ENCODE results near the gene IL1RAPL1. TPM values are rescaled to one million over a fixed set of nuclear protein-coding genes. Genes with fewer than 3 reads are reported as not detected.

The IL1RAPL1 gene
- total and polyA plus RNA-seq, 2 experiments from 2014 or later, result 0.18 to 0.49 TPM

GRCh38 chrX:28981952-28982351, 394.7 kb downstream of the IL1RAPL1 start:
- H2AFZ ChIP-seq, result no peak overlapping the region
- H3K27ac ChIP-seq (ENCODE audit: low read depth), result no peak overlapping the region
- no peak overlapping the region for H3K4me3 ChIP-seq
- H3F3A ChIP-seq (replicated peaks; ENCODE audit: low read depth), result no peaks in the 10 kb centered on the region
- Mint-ChIP-seq H3K4me3 (no peak overlapping the region), H3K9me3 (no peaks in the 10 kb centered on the region), H3K4me1 (peaks cover 5% of the 10 kb centered on the region; the same call in 1 of the 3 replicates), H3K27me3 (ENCODE audit: insufficient read depth, low read depth, poor library complexity) (no peaks in the 10 kb centered on the region), H3K36me3 (ENCODE audit: low read depth) (no peaks in the 10 kb centered on the region), H3K27ac (no peak overlapping the region)
- H3K36me3 ChIP-seq (ENCODE audit: insufficient read depth), result no peaks in the 10 kb centered on the region
- DNase-seq (ENCODE audit: low spot score) (no peak), ATAC-seq (no peak)
- no peak overlapping the region for H3K4me2 ChIP-seq
- no peaks in the 10 kb centered on the region for H4K20me1 ChIP-seq (replicated peaks; ENCODE audit: insufficient read depth)
- H3K79me2 ChIP-seq (replicated peaks; ENCODE audit: insufficient read depth), result no peaks in the 10 kb centered on the region
- no peaks in the 10 kb centered on the region for H3K4me1 ChIP-seq (ENCODE audit: insufficient read depth)
- no peaks in the 10 kb centered on the region for H3K27me3 ChIP-seq (ENCODE audit: insufficient read depth)
- H3K9me2 ChIP-seq (ENCODE audit: insufficient read depth), result no peaks in the 10 kb centered on the region
- TF ChIP-seq JUNB (IDR thresholded peaks at IDR 0.05; ENCODE audit: unreplicated experiment), result no peak
- TF ChIP-seq ETS1 (IDR thresholded peaks at IDR 0.05), result no peak
- TF ChIP-seq ZNF462 (CRISPR knock-in tag; IDR thresholded peaks at IDR 0.05), result no peak
- no peak for TF ChIP-seq NANOG (IDR thresholded peaks at IDR 0.05; ENCODE audit: borderline replicate concordance)

- Histone ChIP-seq H3K9me2 (ENCODE audit: insufficient read depth) (no peaks in the 10 kb centered on the region), H3K36me3 (ENCODE audit: insufficient read depth) (no peaks in the 10 kb centered on the region), H3K27ac (ENCODE audit: low read depth) (no peak overlapping the region), H2AFZ (no peak overlapping the region), H4K20me1 (replicated peaks; ENCODE audit: insufficient read depth) (no peaks in the 10 kb centered on the region), H3K79me2 (replicated peaks; ENCODE audit: insufficient read depth) (no peaks in the 10 kb centered on the region), H3K4me1 (ENCODE audit: insufficient read depth) (no peaks in the 10 kb centered on the region), H3K27me3 (ENCODE audit: insufficient read depth) (no peaks in the 10 kb centered on the region), H3K4me3 (no peak overlapping the region), H3K4me2 (no peak overlapping the region), H3F3A (replicated peaks; ENCODE audit: low read depth) (no peaks in the 10 kb centered on the region)
- H3K4me3 Mint-ChIP-seq, result no peak overlapping the region
- no peaks in the 10 kb centered on the region for H3K9me3 Mint-ChIP-seq
- no peaks in the 10 kb centered on the region for H3K27me3 Mint-ChIP-seq (ENCODE audit: insufficient read depth, low read depth, poor library complexity)
- no peak for DNase-seq (ENCODE audit: low spot score)
- ATAC-seq, result no peak
- H3K4me1 Mint-ChIP-seq, result no peaks in the 10 kb centered on the region
- no peaks in the 10 kb centered on the region for H3K36me3 Mint-ChIP-seq (ENCODE audit: low read depth)
- H3K27ac Mint-ChIP-seq, result no peak overlapping the region
- TF ChIP-seq EZH2phosphoT487 (IDR thresholded peaks at IDR 0.05; ENCODE audit: unreplicated experiment) (no peak), POLR2AphosphoS5 (IDR thresholded peaks at IDR 0.05; ENCODE audit: low read depth) (no peak), NANOG (IDR thresholded peaks at IDR 0.05; ENCODE audit: borderline replicate concordance) (no peak), ZNF331 (CRISPR knock-in tag; IDR thresholded peaks at IDR 0.05; ENCODE audit: low read depth) (no peak), ZNF114 (CRISPR knock-in tag; IDR thresholded peaks at IDR 0.05) (no peak), ETS1 (IDR thresholded peaks at IDR 0.05) (no peak)
Observed at GRCh38 chrX:28988246-28988645, 401.0 kb downstream of the IL1RAPL1 start.

All from GM23338 (cell line).